Erythroblast (primary cell): ENCODE data around the gene CDC26.

Experiments used
- GATA1 ChIP-seq: IDR thresholded peaks from 2 replicates; pipeline ENCODE4 v1.6.1; 2011; ENCODE audit warnings: low read depth, mild to moderate bottlenecking, control low read depth, low read length, moderate library complexity
- POLR2A ChIP-seq: IDR thresholded peaks from 2 replicates; pipeline ENCODE4 v1.6.1; 2011; ENCODE audit warnings: mild to moderate bottlenecking, low read length

GRCh38 chr9:113220467-113221002, 54.8 kb downstream of the CDC26 start:
- TF ChIP-seq POLR2A (no peak), GATA1 (no peak)
